HEK293 (cell line): ENCODE data around the gene NOC4L.

Experiments used
- CTCF ChIA-PET: fragments of 350-600 bp; formaldehyde crosslinking; extraction: SDS; loops from one replicate; lab custom pipeline; 2021; ENCODE audit warnings: antibody characterized with exemption; lab: Yijun Ruan, JAX
- POLR2A ChIA-PET: fragments of 300-600 bp; formaldehyde crosslinking; extraction: SDS; loops from one replicate; lab custom pipeline; 2020; ENCODE audit warnings: antibody characterized with exemption, inconsistent platforms; lab: Yijun Ruan, JAX
- H3K27ac ChIP-seq: fragments of 200-500 bp; sonication (Bioruptor generic); 2 replicates; pipeline ENCODE4 v1.5.1; 2014; ENCODE audit warnings: low read depth, low read length, control low read depth, inconsistent platforms; ENCODE audit errors: extremely low read depth
- H3K36me3 ChIP-seq, 2 experiments: fragments of 200-500 bp in 1 of 2; sonication (Bioruptor generic) in 1 of 2; 1 replicate in 1 of 2; 2 replicates in 1 of 2; pipeline ENCODE4 v1.5.1; 2014 to 2017; ENCODE audit warnings: inconsistent platforms in 2 of 2, low read length in 2 of 2; ENCODE audit not compliant: control insufficient read depth in 2 of 2, insufficient read depth in 1 of 2
- H3K4me1 ChIP-seq: fragments of 200-500 bp; sonication (Bioruptor generic); 2 replicates; pipeline ENCODE4 v1.5.1; 2014; ENCODE audit warnings: mild to moderate bottlenecking, low read length, inconsistent platforms; ENCODE audit not compliant: control insufficient read depth, insufficient read depth
- H3K4me3 ChIP-seq: 2 replicates; pipeline ENCODE4 v1.5.1; 2011; ENCODE audit warnings: low read depth, mild to moderate bottlenecking, control low read depth, low read length, moderate library complexity
- H3K9me3 ChIP-seq: fragments of 200-500 bp; sonication (Bioruptor generic); 2 replicates; pipeline ENCODE4 v1.5.1; 2014; ENCODE audit warnings: low read depth, low read length, inconsistent platforms; ENCODE audit not compliant: control insufficient read depth, insufficient read depth
- BCL11B ChIP-seq: fragments of 450-650 bp; formaldehyde crosslinking; IDR thresholded peaks from 2 replicates; pipeline ENCODE4 v1.5.1; 2016; ENCODE audit warnings: low read depth, missing biosample characterization, missing genetic modification characterization
- EGR2 ChIP-seq: fragments of 450-650 bp; formaldehyde crosslinking; IDR thresholded peaks from 2 replicates; pipeline ENCODE4 v1.5.1; 2016; ENCODE audit warnings: low read depth, missing biosample characterization, missing genetic modification characterization
- GLIS1 ChIP-seq: fragments of 450-650 bp; formaldehyde crosslinking; IDR thresholded peaks from 2 replicates; pipeline ENCODE4 v1.5.1; 2016; ENCODE audit warnings: missing biosample characterization, missing genetic modification characterization
- KLF8 ChIP-seq: fragments of 450-650 bp; formaldehyde crosslinking; IDR thresholded peaks from 2 replicates; pipeline ENCODE4 v1.5.1; 2016; ENCODE audit warnings: missing biosample characterization, missing genetic modification characterization
- OSR2 ChIP-seq: fragments of 450-650 bp; formaldehyde crosslinking; IDR thresholded peaks from 2 replicates; pipeline ENCODE4 v1.5.1; 2016; ENCODE audit warnings: missing biosample characterization, missing genetic modification characterization
- REPIN1 ChIP-seq: fragments of 450-650 bp; formaldehyde crosslinking; IDR thresholded peaks from 2 replicates; pipeline ENCODE4 v1.5.1; 2017; ENCODE audit warnings: missing biosample characterization, missing genetic modification characterization, low read depth
- TCF7L2 ChIP-seq: IDR thresholded peaks from 2 replicates; pipeline ENCODE4 v1.6.1; 2011; ENCODE audit warnings: low read depth, mild to moderate bottlenecking, inconsistent platforms, low read length, moderate library complexity, borderline replicate concordance
- ZBTB20 ChIP-seq: fragments of 450-650 bp; formaldehyde crosslinking; IDR thresholded peaks from 2 replicates; pipeline ENCODE4 v1.5.1; 2016; ENCODE audit warnings: missing biosample characterization, missing genetic modification characterization
- ZIC2 ChIP-seq: fragments of 450-650 bp; formaldehyde crosslinking; IDR thresholded peaks from 2 replicates; pipeline ENCODE4 v1.5.1; 2016; ENCODE audit warnings: missing biosample characterization, missing genetic modification characterization
- ZNF138 ChIP-seq: fragments of 450-650 bp; formaldehyde crosslinking; IDR thresholded peaks from 2 replicates; pipeline ENCODE4 v1.5.1; 2016; ENCODE audit warnings: missing biosample characterization, missing genetic modification characterization, borderline replicate concordance
- ZNF155 ChIP-seq: fragments of 450-650 bp; formaldehyde crosslinking; IDR thresholded peaks from 2 replicates; pipeline ENCODE4 v1.5.1; 2016; ENCODE audit warnings: missing biosample characterization, missing genetic modification characterization
- ZNF157 ChIP-seq: fragments of 450-650 bp; formaldehyde crosslinking; IDR thresholded peaks from 2 replicates; pipeline ENCODE4 v1.5.1; 2016; ENCODE audit warnings: missing biosample characterization, missing genetic modification characterization
- ZNF174 ChIP-seq: fragments of 450-650 bp; formaldehyde crosslinking; IDR thresholded peaks from 2 replicates; pipeline ENCODE4 v1.5.0; 2017; ENCODE audit warnings: missing biosample characterization, mild to moderate bottlenecking, missing genetic modification characterization
- ZNF239 ChIP-seq: fragments of 450-650 bp; formaldehyde crosslinking; IDR thresholded peaks from 2 replicates; pipeline ENCODE4 v1.5.1; 2016; ENCODE audit warnings: missing biosample characterization, missing genetic modification characterization
- ZNF248 ChIP-seq: fragments of 450-650 bp; formaldehyde crosslinking; IDR thresholded peaks from 2 replicates; pipeline ENCODE4 v1.5.1; 2017; ENCODE audit warnings: missing biosample characterization, missing genetic modification characterization
- ZNF292 ChIP-seq: fragments of 450-650 bp; formaldehyde crosslinking; IDR thresholded peaks from 2 replicates; pipeline ENCODE4 v1.5.1; 2016; ENCODE audit warnings: low read depth, missing biosample characterization, missing genetic modification characterization, borderline replicate concordance
- ZNF311 ChIP-seq: fragments of 450-650 bp; formaldehyde crosslinking; IDR thresholded peaks from 2 replicates; pipeline ENCODE4 v1.5.1; 2017; ENCODE audit warnings: missing biosample characterization, missing genetic modification characterization, borderline replicate concordance
- ZNF324 ChIP-seq: fragments of 450-650 bp; formaldehyde crosslinking; IDR thresholded peaks from 2 replicates; pipeline ENCODE4 v1.5.1; 2016; ENCODE audit warnings: missing biosample characterization, missing genetic modification characterization
- ZNF350 ChIP-seq: fragments of 450-650 bp; formaldehyde crosslinking; IDR thresholded peaks from 2 replicates; pipeline ENCODE4 v1.5.0; 2017; ENCODE audit warnings: missing biosample characterization, mild to moderate bottlenecking, missing genetic modification characterization
- ZNF426 ChIP-seq: fragments of 450-650 bp; formaldehyde crosslinking; IDR thresholded peaks from 2 replicates; pipeline ENCODE4 v1.5.1; 2017; ENCODE audit warnings: missing biosample characterization, missing genetic modification characterization, mild to moderate bottlenecking, inconsistent platforms, moderate library complexity
- ZNF48 ChIP-seq: fragments of 450-650 bp; formaldehyde crosslinking; IDR thresholded peaks from 2 replicates; pipeline ENCODE4 v1.5.1; 2016; ENCODE audit warnings: missing biosample characterization, missing genetic modification characterization
- ZNF529 ChIP-seq: fragments of 450-650 bp; formaldehyde crosslinking; IDR thresholded peaks from 2 replicates; pipeline ENCODE4 v1.5.1; 2017; ENCODE audit warnings: missing genetic modification characterization, missing biosample characterization; ENCODE audit not compliant: insufficient replicate concordance
- ZNF600 ChIP-seq: fragments of 450-650 bp; formaldehyde crosslinking; IDR thresholded peaks from 2 replicates; pipeline ENCODE4 v1.5.1; 2016; ENCODE audit warnings: missing biosample characterization, missing genetic modification characterization
- ZNF664 ChIP-seq: fragments of 450-650 bp; formaldehyde crosslinking; IDR thresholded peaks from 2 replicates; pipeline ENCODE4 v1.5.1; 2016; ENCODE audit warnings: missing biosample characterization, missing genetic modification characterization
- ZNF843 ChIP-seq: fragments of 450-650 bp; formaldehyde crosslinking; IDR thresholded peaks from 2 replicates; pipeline ENCODE4 v1.5.1; 2016; ENCODE audit warnings: missing biosample characterization, missing genetic modification characterization
- TF ChIP-seq, protein P1 (sequence below): fragments of 450-650 bp; IDR thresholded peaks from 2 replicates; pipeline ENCODE4 v1.5.1; 2018; ENCODE audit warnings: missing biosample characterization, mild to moderate bottlenecking, missing genetic modification characterization
- TF ChIP-seq, protein P2 (sequence below): fragments of 450-650 bp; formaldehyde crosslinking; IDR thresholded peaks from 2 replicates; pipeline ENCODE4 v1.5.1; 2016; ENCODE audit warnings: missing biosample characterization, missing genetic modification characterization
- TF ChIP-seq, protein P3 (sequence below): fragments of 450-650 bp; formaldehyde crosslinking; IDR thresholded peaks from 2 replicates; pipeline ENCODE4 v1.5.1; 2017; ENCODE audit warnings: missing biosample characterization, missing genetic modification characterization
- TF ChIP-seq, protein P4 (sequence below): fragments of 450-650 bp; formaldehyde crosslinking; conservative IDR thresholded peaks from 2 replicates; pipeline ENCODE4 v1.5.1; 2016; ENCODE audit warnings: low read depth, missing biosample characterization, missing genetic modification characterization

Gene NOC4L

DNA sequence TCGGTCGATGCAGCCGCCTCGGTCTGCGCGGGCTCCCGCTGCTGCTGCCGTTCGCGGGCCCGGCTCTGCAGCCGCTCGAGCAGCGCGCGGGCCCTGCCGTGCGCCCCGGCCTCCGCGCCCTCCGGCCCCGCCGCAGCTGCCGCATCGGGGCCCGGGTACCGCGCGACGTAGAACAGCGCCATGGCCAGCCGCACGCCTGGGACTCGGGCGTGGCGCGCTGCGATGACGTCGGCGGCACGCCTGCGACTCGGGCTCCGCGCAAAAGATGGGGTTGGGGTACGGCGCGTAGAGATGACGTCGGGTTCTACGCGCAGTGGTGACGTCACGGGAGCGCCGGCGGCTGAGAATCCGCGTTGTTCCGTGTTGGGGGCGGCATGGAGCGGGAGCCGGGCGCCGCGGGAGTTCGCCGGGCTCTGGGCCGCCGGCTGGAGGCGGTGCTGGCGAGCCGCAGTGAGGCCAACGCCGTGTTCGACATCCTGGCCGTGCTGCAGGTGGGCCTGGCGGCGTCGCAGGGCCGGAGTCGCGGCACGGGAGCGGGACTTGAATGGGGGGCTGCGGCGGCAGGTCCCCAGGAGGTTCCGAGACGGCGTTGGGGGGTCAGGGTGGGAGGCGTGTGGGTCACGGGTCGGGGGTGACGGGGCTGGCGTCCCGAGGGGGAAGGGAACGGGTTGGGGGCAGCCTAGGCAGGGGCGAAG, at the start of gene NOC4L, which contains the start of gene DDX51:
NOC4L (plus strand) TSS at position 343 of the 695 bp plus-strand sequence; CDS start at position 375, 32 bp downstream.
DDX51 (minus strand) TSS at position 205 of the 695 bp plus-strand sequence; CDS start at position 182, 23 bp downstream.
- no peaks in the 10 kb centered on the region for H3K9me3 ChIP-seq
- H3K4me3 ChIP-seq = peak within 1 kb of the TSS; percentile 92
- H3K36me3 ChIP-seq = peaks cover 0 to 64% of the 10 kb centered on the region in 2 experiments; a peak in 1 of 3 replicates
- POLR2A ChIA-PET = interaction anchor here (1.0 kb wide), 1 partner anchor 10 kb away, joined by 3 read pairs; no protein-coding TSS in a partner anchor
- peak within 1 kb of the TSS; percentile 61; the same call in 1 of the 2 replicates for H3K27ac ChIP-seq
- H3K4me1 ChIP-seq = 0 out of 2 replicates have a peak, but pooled peaks cover 3% of the 10 kb centered on the region
- CTCF ChIA-PET = interaction anchor here (1.0 to 1.6 kb wide), 4 partner anchors 9 to 271 kb away, joined by 3 to 5 read pairs (median 4); no protein-coding TSS in a partner anchor
- TF ChIP-seq ZNF664 (tag by site-specific recombination) (no peak), ZNF311 (no peak), ZNF292 (tag by site-specific recombination) (no peak), GLIS1 (peak; percentile 91), ZBTB20 (tag by site-specific recombination) (peak; percentile 82), ZNF529 (no peak), ZNF157 (no peak), KLF8 (tag by site-specific recombination) (peak; percentile 97), ZNF155 (tag by site-specific recombination) (no peak), OSR2 (tag by site-specific recombination) (0 out of 2 replicates have a peak, but pooled peaks have one; percentile 43), ZNF239 (tag by site-specific recombination) (no peak), ZNF600 (peak; percentile 79), BCL11B (tag by site-specific recombination) (no peak), ZNF426 (tag by site-specific recombination) (no peak), EGR2 (tag by site-specific recombination) (peak; percentile 60), ZNF324 (tag by site-specific recombination) (peak; percentile 97), ZNF248 (no peak), REPIN1 (tag by site-specific recombination) (no peak), ZNF48 (tag by site-specific recombination) (no peak), ZNF138 (tag by site-specific recombination) (no peak), ZNF174 (tag by site-specific recombination) (0 out of 2 replicates have a peak, but pooled peaks have one; percentile 16), ZNF843 (peak; percentile 76; the same call in 1 of the 2 replicates), ZNF350 (tag by site-specific recombination) (0 out of 2 replicates have a peak, but pooled peaks have one; percentile 48), ZIC2 (tag by site-specific recombination) (peak; percentile 39; the same call in 1 of the 2 replicates), TCF7L2 (no peak)
- TF ChIP-seq, protein P1, sequence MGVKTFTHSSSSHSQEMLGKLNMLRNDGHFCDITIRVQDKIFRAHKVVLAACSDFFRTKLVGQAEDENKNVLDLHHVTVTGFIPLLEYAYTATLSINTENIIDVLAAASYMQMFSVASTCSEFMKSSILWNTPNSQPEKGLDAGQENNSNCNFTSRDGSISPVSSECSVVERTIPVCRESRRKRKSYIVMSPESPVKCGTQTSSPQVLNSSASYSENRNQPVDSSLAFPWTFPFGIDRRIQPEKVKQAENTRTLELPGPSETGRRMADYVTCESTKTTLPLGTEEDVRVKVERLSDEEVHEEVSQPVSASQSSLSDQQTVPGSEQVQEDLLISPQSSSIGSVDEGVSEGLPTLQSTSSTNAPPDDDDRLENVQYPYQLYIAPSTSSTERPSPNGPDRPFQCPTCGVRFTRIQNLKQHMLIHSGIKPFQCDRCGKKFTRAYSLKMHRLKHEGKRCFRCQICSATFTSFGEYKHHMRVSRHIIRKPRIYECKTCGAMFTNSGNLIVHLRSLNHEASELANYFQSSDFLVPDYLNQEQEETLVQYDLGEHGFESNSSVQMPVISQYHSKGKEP (tag by site-specific recombination) = peak; percentile 78
- TF ChIP-seq, protein P2, sequence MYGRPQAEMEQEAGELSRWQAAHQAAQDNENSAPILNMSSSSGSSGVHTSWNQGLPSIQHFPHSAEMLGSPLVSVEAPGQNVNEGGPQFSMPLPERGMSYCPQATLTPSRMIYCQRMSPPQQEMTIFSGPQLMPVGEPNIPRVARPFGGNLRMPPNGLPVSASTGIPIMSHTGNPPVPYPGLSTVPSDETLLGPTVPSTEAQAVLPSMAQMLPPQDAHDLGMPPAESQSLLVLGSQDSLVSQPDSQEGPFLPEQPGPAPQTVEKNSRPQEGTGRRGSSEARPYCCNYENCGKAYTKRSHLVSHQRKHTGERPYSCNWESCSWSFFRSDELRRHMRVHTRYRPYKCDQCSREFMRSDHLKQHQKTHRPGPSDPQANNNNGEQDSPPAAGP = peak; percentile 97
- TF ChIP-seq, protein P3, sequence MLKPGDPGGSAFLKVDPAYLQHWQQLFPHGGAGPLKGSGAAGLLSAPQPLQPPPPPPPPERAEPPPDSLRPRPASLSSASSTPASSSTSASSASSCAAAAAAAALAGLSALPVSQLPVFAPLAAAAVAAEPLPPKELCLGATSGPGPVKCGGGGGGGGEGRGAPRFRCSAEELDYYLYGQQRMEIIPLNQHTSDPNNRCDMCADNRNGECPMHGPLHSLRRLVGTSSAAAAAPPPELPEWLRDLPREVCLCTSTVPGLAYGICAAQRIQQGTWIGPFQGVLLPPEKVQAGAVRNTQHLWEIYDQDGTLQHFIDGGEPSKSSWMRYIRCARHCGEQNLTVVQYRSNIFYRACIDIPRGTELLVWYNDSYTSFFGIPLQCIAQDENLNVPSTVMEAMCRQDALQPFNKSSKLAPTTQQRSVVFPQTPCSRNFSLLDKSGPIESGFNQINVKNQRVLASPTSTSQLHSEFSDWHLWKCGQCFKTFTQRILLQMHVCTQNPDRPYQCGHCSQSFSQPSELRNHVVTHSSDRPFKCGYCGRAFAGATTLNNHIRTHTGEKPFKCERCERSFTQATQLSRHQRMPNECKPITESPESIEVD (tag by site-specific recombination) = peak; percentile 20; the same call in 1 of the 2 replicates
- TF ChIP-seq, protein P4, sequence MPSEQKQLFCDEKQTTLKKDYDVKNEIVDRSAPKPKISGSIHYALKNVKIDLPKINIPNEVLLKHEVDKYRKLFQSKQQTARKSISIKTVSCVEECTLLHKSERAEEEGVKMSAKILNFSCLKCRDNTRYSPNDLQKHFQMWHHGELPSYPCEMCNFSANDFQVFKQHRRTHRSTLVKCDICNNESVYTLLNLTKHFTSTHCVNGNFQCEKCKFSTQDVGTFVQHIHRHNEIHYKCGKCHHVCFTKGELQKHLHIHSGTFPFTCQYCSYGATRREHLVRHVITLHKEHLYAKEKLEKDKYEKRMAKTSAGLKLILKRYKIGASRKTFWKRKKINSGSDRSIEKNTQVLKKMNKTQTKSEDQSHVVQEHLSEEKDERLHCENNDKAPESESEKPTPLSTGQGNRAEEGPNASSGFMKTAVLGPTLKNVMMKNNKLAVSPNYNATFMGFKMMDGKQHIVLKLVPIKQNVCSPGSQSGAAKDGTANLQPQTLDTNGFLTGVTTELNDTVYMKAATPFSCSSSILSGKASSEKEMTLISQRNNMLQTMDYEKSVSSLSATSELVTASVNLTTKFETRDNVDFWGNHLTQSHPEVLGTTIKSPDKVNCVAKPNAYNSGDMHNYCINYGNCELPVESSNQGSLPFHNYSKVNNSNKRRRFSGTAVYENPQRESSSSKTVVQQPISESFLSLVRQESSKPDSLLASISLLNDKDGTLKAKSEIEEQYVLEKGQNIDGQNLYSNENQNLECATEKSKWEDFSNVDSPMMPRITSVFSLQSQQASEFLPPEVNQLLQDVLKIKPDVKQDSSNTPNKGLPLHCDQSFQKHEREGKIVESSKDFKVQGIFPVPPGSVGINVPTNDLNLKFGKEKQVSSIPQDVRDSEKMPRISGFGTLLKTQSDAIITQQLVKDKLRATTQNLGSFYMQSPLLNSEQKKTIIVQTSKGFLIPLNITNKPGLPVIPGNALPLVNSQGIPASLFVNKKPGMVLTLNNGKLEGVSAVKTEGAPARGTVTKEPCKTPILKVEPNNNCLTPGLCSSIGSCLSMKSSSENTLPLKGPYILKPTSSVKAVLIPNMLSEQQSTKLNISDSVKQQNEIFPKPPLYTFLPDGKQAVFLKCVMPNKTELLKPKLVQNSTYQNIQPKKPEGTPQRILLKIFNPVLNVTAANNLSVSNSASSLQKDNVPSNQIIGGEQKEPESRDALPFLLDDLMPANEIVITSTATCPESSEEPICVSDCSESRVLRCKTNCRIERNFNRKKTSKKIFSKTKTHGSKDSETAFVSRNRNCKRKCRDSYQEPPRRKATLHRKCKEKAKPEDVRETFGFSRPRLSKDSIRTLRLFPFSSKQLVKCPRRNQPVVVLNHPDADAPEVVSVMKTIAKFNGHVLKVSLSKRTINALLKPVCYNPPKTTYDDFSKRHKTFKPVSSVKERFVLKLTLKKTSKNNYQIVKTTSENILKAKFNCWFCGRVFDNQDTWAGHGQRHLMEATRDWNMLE (tag by site-specific recombination) = 0 out of 2 replicates have a peak, but pooled peaks have one; percentile 20
